A549 (cell line): Measurements from ENCODE around the gene TEX9. TPM values are rescaled to one million over a fixed set of nuclear protein-coding genes. Genes with fewer than 3 reads are reported as not detected.
A peak's percentile ranks its signal among the peaks of the same experiment; 100 is the strongest.

Experiments used
- ATAC-seq, 2 experiments: fragments of 200-7000 bp in 1 of 2; fragments of >200 bp in 1 of 2; cut with Nextera tagmentation in 1 of 2; cut with Tn5 transposase in 1 of 2; 3 replicates each; pipeline versions ENCODE4 v1.8.0 to v1.9.1; 2018 to 2020; ENCODE audit warnings: mild to moderate bottlenecking in 1 of 2, moderate library complexity in 1 of 2
- CTCF ChIA-PET: fragments of 300-600 bp; sonication (Branson Sonifier 250); formaldehyde crosslinking; extraction: SDS; loops from one replicate; lab custom pipeline; 2021; ENCODE audit warnings: antibody characterized with exemption, inconsistent platforms; lab: Yijun Ruan, JAX
- POLR2A ChIA-PET: fragments of 350-600 bp; formaldehyde crosslinking; extraction: SDS; loops from one replicate; lab custom pipeline; 2021; ENCODE audit warnings: antibody characterized with exemption, inconsistent platforms; lab: Yijun Ruan, JAX
- DNase-seq, 2 experiments: peaks; one replicate each; pipeline versions ENCODE4 v3.0.0 to v3.0.0-alpha.2; 2011 to 2016; ENCODE audit warnings: low read depth in 1 of 2, low spot score in 1 of 2
- FAIRE-seq: peaks from 2 replicates; lab custom pipeline; 2011; peaks lifted over from hg19 to GRCh38; lab: Jason Lieb, UNC
- H3K27ac ChIP-seq, 2 experiments: fragments of >200 bp; sonication (Bioruptor Twin); formaldehyde crosslinking; 3 replicates each; pipeline ENCODE4 v1.5.1; 2016 to 2017
- H3K4me1 ChIP-seq: fragments of >200 bp; sonication (Bioruptor Twin); formaldehyde crosslinking; 3 replicates; pipeline ENCODE4 v1.6.1; 2016
- H3K4me2 ChIP-seq: fragments of >200 bp; sonication (Bioruptor Twin); formaldehyde crosslinking; 3 replicates; pipeline ENCODE4 v1.6.1; 2016
- H3K4me3 ChIP-seq: fragments of >200 bp; sonication (Bioruptor Twin); formaldehyde crosslinking; 3 replicates; pipeline ENCODE4 v1.5.1; 2016
- H3K9me3 ChIP-seq: fragments of >200 bp; sonication (Bioruptor Twin); formaldehyde crosslinking; 3 replicates; pipeline ENCODE4 v1.6.1; 2016
- ATOH8 ChIP-seq: fragments of 250-450 bp; sonication (Bioruptor Pico); IDR thresholded peaks from 2 replicates; pipeline ENCODE4 v1.5.0; 2020; ENCODE audit warnings: low read depth, mild to moderate bottlenecking, moderate library complexity
- BHLHE40 ChIP-seq: IDR thresholded peaks from 2 replicates; pipeline ENCODE4 v1.6.1; 2012; ENCODE audit warnings: low read depth, low read length, inconsistent platforms
- CHD2 ChIP-seq: fragments of 150-350 bp; IDR thresholded peaks from 2 replicates; pipeline ENCODE4 v1.6.1; 2014; ENCODE audit warnings: low read length; ENCODE audit not compliant: partially characterized antibody
- CHD4 ChIP-seq: fragments of 200-600 bp; sonication (generic); IDR thresholded peaks from 2 replicates; pipeline ENCODE4 v1.6.1; 2016; ENCODE audit warnings: antibody characterized with exemption, mild to moderate bottlenecking, borderline replicate concordance
- E2F6 ChIP-seq: IDR thresholded peaks from 2 replicates; pipeline ENCODE4 v1.6.1; 2012; ENCODE audit warnings: low read depth, borderline replicate concordance
- ELK1 ChIP-seq: fragments of 150-350 bp; IDR thresholded peaks from 2 replicates; pipeline ENCODE4 v1.6.1; 2014; ENCODE audit warnings: low read depth, mild to moderate bottlenecking, low read length
- FOSL2 ChIP-seq, 2 experiments: fragments of 450-650 bp in 1 of 2; fragments of >200 bp in 1 of 2; sonication (Bioruptor Twin) in 1 of 2; formaldehyde crosslinking; IDR thresholded peaks; 2 replicates each; pipeline versions ENCODE4 v1.5.0 to v1.6.1; 2016 to 2020; ENCODE audit warnings: mild to moderate bottlenecking in 1 of 2, moderate library complexity in 1 of 2
- FOXS1 ChIP-seq: fragments of 250-450 bp; sonication (Bioruptor Pico); IDR thresholded peaks from 2 replicates; pipeline ENCODE4 v1.5.0; 2020; ENCODE audit warnings: mild to moderate bottlenecking, moderate library complexity
- GATA3 ChIP-seq: IDR thresholded peaks from 2 replicates; pipeline ENCODE4 v1.6.1; 2012; ENCODE audit warnings: borderline replicate concordance
- HDAC2 ChIP-seq: fragments of 200-600 bp; sonication (generic); IDR thresholded peaks from 2 replicates; pipeline ENCODE4 v1.6.1; 2016
- HMGXB4 ChIP-seq: fragments of 250-450 bp; sonication (Bioruptor Pico); IDR thresholded peaks from 2 replicates; pipeline ENCODE4 v1.5.0; 2021; ENCODE audit warnings: mild to moderate bottlenecking, moderate library complexity, borderline replicate concordance
- MAZ ChIP-seq: fragments of 150-350 bp; IDR thresholded peaks from 2 replicates; pipeline ENCODE4 v1.6.1; 2014; ENCODE audit warnings: antibody characterized with exemption, low read depth, low read length, borderline replicate concordance
- NFE2L2 ChIP-seq: fragments of 150-350 bp; conservative IDR thresholded peaks from 2 replicates; pipeline ENCODE4 v1.6.1; 2014; ENCODE audit warnings: low read length
- NPAS2 ChIP-seq: fragments of 250-450 bp; sonication (Bioruptor Pico); IDR thresholded peaks from 2 replicates; pipeline ENCODE4 v1.8.0; 2022; ENCODE audit warnings: mild to moderate bottlenecking, moderate library complexity, borderline replicate concordance
- PHF8 ChIP-seq: fragments of 200-600 bp; sonication (generic); IDR thresholded peaks from 2 replicates; pipeline ENCODE4 v1.6.1; 2016; ENCODE audit warnings: low read depth, mild to moderate bottlenecking, antibody characterized with exemption, moderate library complexity, borderline replicate concordance
- POLR2A ChIP-seq: IDR thresholded peaks from 2 replicates; pipeline ENCODE4 v1.6.1; 2012; ENCODE audit warnings: mild to moderate bottlenecking, low read length
- RAD21 ChIP-seq, 2 experiments: fragments of >200 bp in 1 of 2; sonication (Bioruptor Twin) in 1 of 2; formaldehyde crosslinking in 1 of 2; IDR thresholded peaks in 1 of 2; conservative IDR thresholded peaks in 1 of 2; 2 replicates in 1 of 2; 3 replicates in 1 of 2; pipeline ENCODE4 v1.6.1; 2012 to 2018; ENCODE audit warnings: inconsistent platforms in 1 of 2
- RARB ChIP-seq: fragments of 250-450 bp; sonication (Bioruptor Pico); IDR thresholded peaks from 2 replicates; pipeline ENCODE4 v1.8.0; 2021; ENCODE audit warnings: mild to moderate bottlenecking, moderate library complexity
- REST ChIP-seq: fragments of 200-600 bp; sonication (generic); IDR thresholded peaks from 2 replicates; pipeline ENCODE4 v1.6.1; 2016; ENCODE audit warnings: antibody characterized with exemption, mild to moderate bottlenecking, moderate library complexity
- RFX5 ChIP-seq: fragments of 450-650 bp; IDR thresholded peaks from 2 replicates; pipeline ENCODE4 v1.7.1; 2014; ENCODE audit warnings: antibody characterized with exemption, mild to moderate bottlenecking, moderate library complexity
- ZC3H11A ChIP-seq: fragments of 450-650 bp; IDR thresholded peaks from 2 replicates; pipeline ENCODE4 v1.6.1; 2014; ENCODE audit warnings: antibody characterized with exemption, mild to moderate bottlenecking
- ZFP36 ChIP-seq: fragments of 450-650 bp; IDR thresholded peaks from 2 replicates; pipeline ENCODE4 v1.6.1; 2014; ENCODE audit warnings: borderline replicate concordance; ENCODE audit not compliant: partially characterized antibody
- ZNF302 ChIP-seq: fragments of 250-450 bp; sonication (Bioruptor Pico); IDR thresholded peaks from 2 replicates; pipeline ENCODE4 v1.9.0; 2021; ENCODE audit warnings: inconsistent platforms, mild to moderate bottlenecking, moderate library complexity
- WGBS: methylation state at CpG from one replicate; pipeline ENCODE4 v1.1.6; 2017; ENCODE audit errors: missing lambda C conversion rate; 5-methylcytosine and 5-hydroxymethylcytosine counted together
- polyA plus RNA-seq, 4 experiments: library from polyadenylated mRNA; depleted of rRNA in 3 of 4; stranded (reverse); fragments of >200 nt; fragmentation: RNase III in 1 of 4; extraction: RNeasy Plus Mini Kit Qiagen cat#74134 plus additional on column Dnase treatment in 1 of 4; gene quantifications; 2 replicates in 3 of 4; 3 replicates in 1 of 4; pipeline ENCODE4 v1.2.3, GENCODE V29; 2011 to 2017

The TEX9 gene
- polyA plus RNA-seq, 2 of the 4 experiments (the other 2 are of a cell fraction), result 7.7 to 13.3 TPM

- Histone ChIP-seq H3K4me3 (no peak overlapping the region), H3K9me3 (0 out of 3 replicates have a peak, but pooled peaks cover 6% of the 10 kb centered on the region), H3K4me2 (no peak overlapping the region), H3K27ac (no peak overlapping the region), H3K4me1 (no peaks in the 10 kb centered on the region)
- ChIA-PET POLR2A (no interaction called here), CTCF (no interaction called here)
- no peak for TF ChIP-seq POLR2A
- TF ChIP-seq NPAS2 (CRISPR knock-in tag), result no peak
- no peak for TF ChIP-seq FOXS1 (CRISPR knock-in tag)
- TF ChIP-seq GATA3, result no peak
- TF ChIP-seq PHF8, result no peak
- TF ChIP-seq RFX5, result no peak
- TF ChIP-seq CHD4, result no peak
- TF ChIP-seq FOSL2 (IDR thresholded peaks at IDR 0.05), result no peak
- TF ChIP-seq FOSL2 (CRISPR knock-in tag; IDR thresholded peaks at IDR 0.05), result no peak
- no peak for TF ChIP-seq BHLHE40
- no peak for TF ChIP-seq E2F6
- TF ChIP-seq CHD2, result no peak
- TF ChIP-seq ZNF302 (CRISPR knock-in tag), result no peak
- no peak for TF ChIP-seq HDAC2
- TF ChIP-seq HMGXB4 (CRISPR knock-in tag), result no peak
- WGBS, result 23% methylated on average over 3 of the region's 3 CpGs
- ATAC-seq (no peak), DNase-seq (no peak), FAIRE-seq (peak; percentile 39)
These were observed 18.8 kb upstream of the TEX9 start for GRCh38 chr15:56346414-56346813.

- no peak overlapping the region for H3K4me3 ChIP-seq
- ChIA-PET POLR2A (no interaction called here), CTCF (no interaction called here)
- WGBS, result 26% methylated on average over 6 of the region's 6 CpGs
- no peaks in the 10 kb centered on the region for H3K9me3 ChIP-seq
- FAIRE-seq, result peak; percentile 23
- TF ChIP-seq ZNF302 (CRISPR knock-in tag) (no peak), ZC3H11A (no peak), NFE2L2 (no peak), RARB (CRISPR knock-in tag) (no peak), BHLHE40 (no peak)
- no peak overlapping the region for H3K27ac ChIP-seq
- DNase-seq, result no peak
- no peak for ATAC-seq
- no peak overlapping the region for H3K4me2 ChIP-seq
- no peaks in the 10 kb centered on the region for H3K4me1 ChIP-seq
These were observed 15.7 kb upstream of the TEX9 start for GRCh38 chr15:56349554-56349953.

- no peak overlapping the region for H3K4me3 ChIP-seq
- H3K4me1 ChIP-seq, result no peaks in the 10 kb centered on the region
- no peak overlapping the region for H3K4me2 ChIP-seq
- ATAC-seq (no peak), FAIRE-seq (no peak), DNase-seq (no peak)
- ChIA-PET CTCF (no interaction called here), POLR2A (no interaction called here)
- H3K27ac ChIP-seq, result no peak overlapping the region
- H3K9me3 ChIP-seq, result no peaks in the 10 kb centered on the region
- 0% methylated on average over 1 of the region's 1 CpG for WGBS
- no peak for TF ChIP-seq REST
- TF ChIP-seq MAZ, result no peak
- no peak for TF ChIP-seq GATA3
- TF ChIP-seq RAD21 (conservative IDR thresholded peaks at IDR 0.05 in 1 of 2, IDR thresholded peaks at IDR 0.05 in 1 of 2), result no peak
- TF ChIP-seq CHD2, result no peak
- no peak for TF ChIP-seq ATOH8
- no peak for TF ChIP-seq POLR2A
- no peak for TF ChIP-seq ZFP36
- no peak for TF ChIP-seq FOXS1 (CRISPR knock-in tag)
- no peak for TF ChIP-seq ELK1
- no peak for TF ChIP-seq HMGXB4 (CRISPR knock-in tag)
These were observed 13.9 kb upstream of the TEX9 start for GRCh38 chr15:56351353-56351752.
